HG02840 (cell line): ENCODE results near the gene ARPC1A.
"Not testable (repeated sequence)": the region's sequence is repeated elsewhere in the genome, so short reads cannot be mapped to it uniquely, and the experiment has no call there.

ENCODE experiments used
- ATAC-seq: cut with Tn5 transposase; IDR thresholded peaks from one replicate; pipeline ENCODE4 v1.9.1; 2021; ENCODE audit warnings: mild to moderate bottlenecking, moderate library complexity, moderate number of reproducible peaks; ENCODE audit not compliant: unreplicated experiment, low FRiP score

Gene ARPC1A

GRCh38 chr7:99325592-99326407 lies at the start of gene ARPC1A:
Gene ARPC1A (plus strand): TSS chr7:99325898. CDS start chr7:99333354, 7,456 bp downstream.
- peak; percentile 86 for ATAC-seq

GRCh38 chr7:99278180-99278579 lies 47.5 kb upstream of the ARPC1A start:
- no peak for ATAC-seq

- not testable (repeated sequence) for ATAC-seq
Observed at GRCh38 chr7:99284165-99284564, 41.5 kb upstream of the ARPC1A start.

GRCh38 chr7:99287779-99288534 lies 37.7 kb upstream of the ARPC1A start:
- no peak for ATAC-seq

DNA sequence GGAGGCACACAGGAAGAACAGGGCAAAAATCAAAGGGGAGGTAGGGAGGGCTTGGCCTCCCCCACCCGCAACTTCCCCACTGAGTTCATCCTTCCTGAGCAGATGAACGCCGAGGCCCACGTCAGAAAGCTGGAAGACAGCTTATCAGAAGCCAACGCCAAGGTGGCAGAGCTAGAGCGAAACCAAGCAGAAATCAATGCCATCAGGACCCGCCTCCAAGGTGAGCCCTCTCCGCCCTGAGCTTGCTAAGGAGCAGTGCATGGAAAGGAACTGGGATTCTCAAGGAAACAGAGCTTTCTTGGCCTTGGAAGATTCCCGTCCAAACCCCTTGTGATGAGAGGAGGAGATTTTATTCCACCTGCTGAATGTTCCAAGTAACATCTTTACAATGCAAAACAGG lies 36.5 kb upstream of the ARPC1A start:
- ATAC-seq = no peak

- ATAC-seq = not testable (repeated sequence)
Observed at GRCh38 chr7:99290148-99290547, 35.5 kb upstream of the ARPC1A start.

- no peak for ATAC-seq
Observed at GRCh38 chr7:99290980-99291607, 34.6 kb upstream of the ARPC1A start.

GRCh38 chr7:99292127-99292526 lies 33.6 kb upstream of the ARPC1A start:
- ATAC-seq = no peak

GRCh38 chr7:99293167-99293566 lies 32.5 kb upstream of the ARPC1A start:
- ATAC-seq = no peak

DNA sequence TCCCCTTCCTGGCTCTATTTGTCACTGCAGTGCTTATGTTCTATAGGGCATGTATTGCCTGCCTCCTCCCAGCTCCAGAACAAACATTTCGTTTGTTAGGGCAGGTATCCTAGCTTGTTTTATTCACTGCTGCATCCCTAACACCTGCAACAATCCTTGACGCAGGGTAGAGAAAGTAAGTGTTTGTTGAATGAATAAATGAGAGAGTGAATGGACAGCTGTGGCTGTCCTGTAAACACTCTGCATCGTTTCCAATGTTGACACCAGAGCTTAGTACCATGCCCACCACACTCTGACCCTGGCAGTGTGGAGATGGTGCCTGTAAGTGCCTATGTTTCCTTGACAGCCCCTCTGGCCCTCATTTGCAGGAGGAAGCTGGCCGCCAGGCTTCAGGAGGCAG lies 32.0 kb upstream of the ARPC1A start:
- no peak for ATAC-seq

DNA sequence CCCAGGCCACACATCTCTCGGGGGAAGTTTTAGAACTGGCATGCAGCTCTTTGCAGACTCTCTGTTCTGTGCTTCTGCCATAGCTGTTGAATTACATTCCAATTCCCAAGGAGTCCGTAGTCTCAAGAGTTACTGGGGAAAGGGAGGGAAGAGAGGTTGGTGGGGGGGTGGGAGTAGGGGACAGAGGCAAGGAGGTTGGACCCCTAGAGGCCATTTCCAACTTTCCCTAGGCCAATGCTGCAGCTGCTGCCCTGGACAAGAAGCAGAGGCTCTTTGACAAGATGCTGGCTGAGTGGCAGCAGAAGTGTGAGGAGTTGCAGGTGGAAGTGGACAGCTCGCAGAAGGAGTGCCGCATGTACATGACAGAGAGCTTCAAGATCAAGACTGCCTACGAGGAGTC lies 29.2 kb upstream of the ARPC1A start:
- no peak for ATAC-seq

GRCh38 chr7:99301496-99301895 lies 24.2 kb upstream of the ARPC1A start:
- no peak for ATAC-seq

GRCh38 chr7:99305473-99306260 lies 20.0 kb upstream of the ARPC1A start:
- ATAC-seq = no peak

DNA sequence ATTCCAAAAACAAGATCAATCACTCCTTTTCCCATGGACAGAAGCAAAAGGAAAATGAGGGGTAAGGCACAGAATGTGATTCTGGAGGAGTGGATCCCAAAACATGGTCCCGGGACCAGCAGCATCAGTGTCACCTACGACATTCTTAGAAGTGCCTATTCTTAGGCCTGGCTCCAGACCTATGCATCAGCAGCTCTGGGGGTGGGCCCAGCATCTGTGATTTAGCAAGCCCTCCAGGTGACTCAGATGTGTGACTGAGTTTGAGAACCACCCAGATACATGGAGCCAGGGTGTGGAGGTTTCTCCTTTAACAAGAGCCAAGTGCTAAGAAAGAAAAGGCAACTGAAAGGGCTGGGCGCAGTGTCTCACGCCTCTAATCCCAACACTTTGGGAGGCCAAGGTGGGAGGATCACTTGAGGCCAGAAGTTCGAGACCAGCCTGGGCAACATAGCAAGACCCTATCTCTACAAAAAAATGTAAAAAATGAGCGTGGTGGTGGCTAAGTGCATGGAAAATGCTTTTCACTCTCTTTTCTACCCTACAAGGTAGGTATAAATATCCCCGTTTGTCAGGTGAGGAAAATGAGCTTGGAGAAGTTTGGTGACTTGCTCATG lies 17.1 kb upstream of the ARPC1A start:
- no peak for ATAC-seq

- ATAC-seq = no peak
Observed at GRCh38 chr7:99309111-99309510, 16.6 kb upstream of the ARPC1A start.

DNA sequence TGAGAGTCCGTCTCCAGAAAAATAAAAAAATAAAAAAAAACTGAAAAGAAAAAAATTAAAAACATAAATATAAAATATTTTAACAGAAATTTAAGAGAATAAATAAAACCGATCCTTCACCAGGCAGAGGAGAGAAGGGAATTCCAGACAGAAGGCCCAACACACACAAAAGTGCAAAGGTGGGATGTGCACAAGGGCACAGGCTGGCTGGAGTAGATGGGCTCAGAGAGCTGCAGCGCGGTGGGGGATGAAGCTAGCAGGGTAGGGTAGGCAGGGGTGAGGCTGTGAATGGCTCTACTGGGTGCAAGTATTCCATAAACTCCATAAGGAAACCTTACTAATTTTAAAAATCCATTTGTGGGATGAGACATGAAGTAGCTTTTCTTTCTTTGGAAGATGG lies 15.7 kb upstream of the ARPC1A start:
- no peak for ATAC-seq

DNA sequence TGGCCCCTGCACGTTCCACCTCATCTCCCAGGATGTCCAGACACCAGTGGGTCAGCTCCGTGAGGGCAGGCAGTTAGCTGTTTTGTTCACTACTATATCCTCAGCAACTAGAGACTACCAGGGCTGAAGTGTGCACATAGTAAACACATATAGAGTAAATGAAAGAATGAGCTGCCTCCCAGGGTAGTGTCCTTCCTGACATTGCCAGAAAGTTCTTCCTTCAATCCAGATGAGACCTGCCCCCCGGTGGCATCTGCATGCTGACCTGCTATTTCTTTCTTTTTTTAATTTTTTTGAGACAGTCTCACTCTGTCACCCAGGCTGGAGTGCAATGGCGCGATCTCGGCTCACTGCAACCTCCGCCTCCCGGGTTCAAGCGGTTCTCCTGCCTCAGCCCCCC lies 14.0 kb upstream of the ARPC1A start:
- no peak for ATAC-seq

- ATAC-seq = no peak
Observed at GRCh38 chr7:99312316-99313203, 13.1 kb upstream of the ARPC1A start.

- ATAC-seq = no peak
Observed at GRCh38 chr7:99313204-99313573, 12.5 kb upstream of the ARPC1A start.
